Tibial artery (tissue), 4 donors: ENCODE measurements around the gene GRIN3A.

Experiments used
- DNase-seq, 2 donors: peaks; one replicate each; pipeline ENCODE4 v3.0.0-alpha.2; 2019
- H3K27ac ChIP-seq, 2 donors: fragments of 200-600 bp; sonication (generic) in 1 of 2; 1 replicate in 1 of 2; 2 replicates in 1 of 2; pipeline ENCODE4 v1.5.1; 2018 to 2019; ENCODE audit warnings: mild to moderate bottlenecking in 1 of 2
- H3K27me3 ChIP-seq, 2 donors: fragments of 200-600 bp; sonication (generic) in 1 of 2; one replicate each; pipeline versions ENCODE4 v1.5.1 to v1.6.0; 2016 to 2019
- H3K36me3 ChIP-seq, 3 donors: fragments of 200-600 bp; sonication (generic) in 2 of 3; one replicate each; pipeline ENCODE4 v1.5.1; 2016 to 2019; ENCODE audit warnings: mild to moderate bottlenecking in 2 of 3
- H3K4me1 ChIP-seq, 4 donors: fragments of 200-600 bp; sonication (generic) in 2 of 4; 1 replicate in 3 of 4; 2 replicates in 1 of 4; pipeline ENCODE4 v1.5.1; 2016 to 2019
- H3K4me3 ChIP-seq, 2 donors: fragments of 200-600 bp; sonication (generic) in 1 of 2; 1 replicate in 1 of 2; 2 replicates in 1 of 2; pipeline ENCODE4 v1.5.1; 2018 to 2019; ENCODE audit warnings: mild to moderate bottlenecking in 2 of 2
- H3K9me3 ChIP-seq, 3 donors: fragments of 200-600 bp; sonication (generic) in 1 of 3; one replicate each; pipeline ENCODE4 v1.5.1; 2016 to 2019
- CTCF ChIP-seq, 2 experiments: fragments of 200-600 bp in 1 of 2; fragments of 450-650 bp in 1 of 2; IDR thresholded peaks; one replicate each; pipeline ENCODE4 v1.5.1; 2017 to 2019; ENCODE audit warnings: antibody characterized with exemption in 2 of 2, mild to moderate bottlenecking in 1 of 2, moderate library complexity in 1 of 2
- intact Hi-C: fragments of 100-400 bp; cut with DNase I; formaldehyde crosslinking; loops from one replicate; pipeline ENCODE4 v1.15.0; 2023; ENCODE audit warnings: low total_unique reads

The GRIN3A gene

GRCh38 chr9:101753716-101754115 lies 15.3 kb upstream of the GRIN3A start:
- no peaks in the 10 kb centered on the region for H3K9me3 ChIP-seq
- DNase-seq, result no peak
- intact Hi-C loops, result no loop called here
- no peak overlapping the region for H3K27ac ChIP-seq
- H3K27me3 ChIP-seq, result no peaks in the 10 kb centered on the region
- no peaks in the 10 kb centered on the region for H3K36me3 ChIP-seq
- no peak for TF ChIP-seq CTCF (IDR thresholded peaks at IDR 0.05)
- H3K4me3 ChIP-seq, result no peak overlapping the region
- no peaks in the 10 kb centered on the region for H3K4me1 ChIP-seq

DNA sequence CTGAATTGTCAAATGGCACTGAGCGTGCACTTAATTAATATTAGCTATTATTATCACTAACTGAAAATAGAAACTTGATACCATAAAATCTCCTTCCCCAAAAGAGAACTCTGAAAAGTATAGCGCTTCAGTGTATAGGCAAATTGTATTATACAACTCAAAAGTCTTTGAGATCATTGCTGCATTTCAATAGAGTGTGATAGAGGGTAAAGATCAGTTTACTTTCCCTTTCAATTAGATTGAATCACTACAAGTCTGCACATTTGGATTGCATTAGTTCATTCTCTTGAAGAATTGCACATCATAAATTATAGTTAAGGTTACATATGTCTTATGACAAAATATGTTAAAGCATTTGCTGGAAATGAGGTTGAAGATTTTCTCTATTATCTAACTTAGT lies 13.4 kb upstream of the GRIN3A start:
- Histone ChIP-seq H3K4me1 (no peaks in the 10 kb centered on the region), H3K27ac (no peak overlapping the region), H3K9me3 (no peaks in the 10 kb centered on the region), H3K27me3 (no peaks in the 10 kb centered on the region), H3K36me3 (no peaks in the 10 kb centered on the region), H3K4me3 (no peak overlapping the region)
- no peak for DNase-seq
- intact Hi-C loops, result no loop called here
- no peak for TF ChIP-seq CTCF (IDR thresholded peaks at IDR 0.05)

DNA sequence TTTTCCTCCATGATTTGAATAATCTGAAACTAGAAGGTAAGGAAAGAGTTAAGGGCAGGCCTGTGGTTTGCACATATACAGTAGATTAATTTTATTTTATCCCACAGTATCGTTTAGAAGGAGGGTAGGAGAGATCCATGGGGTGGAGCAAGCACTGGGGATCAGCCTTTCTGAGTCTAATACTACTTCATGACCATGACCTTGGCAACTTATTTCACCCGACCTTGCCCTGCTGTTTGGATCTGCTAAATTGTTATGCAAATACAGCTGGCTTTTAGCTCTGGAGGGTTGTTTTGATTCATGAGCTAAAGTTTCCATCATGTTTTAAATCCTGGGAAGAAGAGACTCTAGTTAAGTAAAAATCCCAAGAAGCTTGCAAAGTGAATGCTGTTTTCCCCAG lies 864 bp upstream of the GRIN3A start:
- no peak for TF ChIP-seq CTCF (IDR thresholded peaks at IDR 0.05)
- Histone ChIP-seq H3K27me3 (peaks cover 0 to 32% of the 10 kb centered on the region in 2 donors), H3K36me3 (no peaks in the 10 kb centered on the region), H3K27ac (no peak overlapping the region), H3K4me1 (peaks cover 0 to 20% (median 10%) of the 10 kb centered on the region in 4 donors), H3K4me3 (no peak overlapping the region), H3K9me3 (no peaks in the 10 kb centered on the region)
- intact Hi-C loops, result no loop called here
- no peak for DNase-seq

GRCh38 chr9:101737705-101738565 lies 512 bp downstream of the GRIN3A start:
- Histone ChIP-seq H3K36me3 (no peaks in the 10 kb centered on the region), H3K4me3 (peak overlapping the region; percentile 25 to 41), H3K27ac (no peak overlapping the region), H3K4me1 (peaks cover 0 to 20% (median 10%) of the 10 kb centered on the region in 4 donors), H3K27me3 (peaks cover 0 to 35% of the 10 kb centered on the region in 2 donors), H3K9me3 (no peaks in the 10 kb centered on the region)
- no peak for TF ChIP-seq CTCF (IDR thresholded peaks at IDR 0.05)
- DNase-seq, result no peak
- intact Hi-C loops, result no loop called here

- Histone ChIP-seq H3K9me3 (no peaks in the 10 kb centered on the region), H3K4me3 (peak overlapping the region in 1 of 2 donors; percentile 41), H3K27me3 (peaks cover 0 to 35% of the 10 kb centered on the region in 2 donors), H3K27ac (no peak overlapping the region), H3K4me1 (peaks cover 0 to 20% (median 10%) of the 10 kb centered on the region in 4 donors), H3K36me3 (no peaks in the 10 kb centered on the region)
- no peak for TF ChIP-seq CTCF (IDR thresholded peaks at IDR 0.05)
- intact Hi-C loops, result no loop called here
- no peak for DNase-seq
These were observed 1.2 kb downstream of the GRIN3A start for GRCh38 chr9:101737165-101737704.
